Fibroblast of lung (primary cell): ENCODE data around the gene INTS1. TPM values are rescaled to one million over a fixed set of nuclear protein-coding genes. Genes with fewer than 3 reads are reported as not detected.

Source experiments
- DNase-seq, 2 donors: peaks; one replicate each; pipeline versions ENCODE4 v3.0.0 to v3.0.0-alpha.2; 2010; ENCODE audit warnings: low read depth in 2 of 2
- H2AFZ ChIP-seq: 2 replicates; pipeline ENCODE4 v1.5.1; 2012; ENCODE audit warnings: low read length, control low read depth, inconsistent platforms
- H3K27ac ChIP-seq: 2 replicates; pipeline ENCODE4 v1.5.1; 2011; ENCODE audit warnings: low read length, control low read depth; ENCODE audit not compliant: insufficient read depth
- H3K27me3 ChIP-seq: 2 replicates; pipeline ENCODE4 v1.5.1; 2011; ENCODE audit warnings: mild to moderate bottlenecking, low read length; ENCODE audit not compliant: control insufficient read depth, insufficient read depth
- H3K36me3 ChIP-seq: 2 replicates; pipeline ENCODE4 v1.5.1; 2011; ENCODE audit warnings: low read length; ENCODE audit not compliant: control insufficient read depth, insufficient read depth
- H3K4me1 ChIP-seq: 2 replicates; pipeline ENCODE4 v1.5.1; 2011; ENCODE audit warnings: low read length; ENCODE audit not compliant: control insufficient read depth, insufficient read depth; ENCODE audit errors: extremely low read depth
- H3K4me2 ChIP-seq: 2 replicates; pipeline ENCODE4 v1.5.1; 2011; ENCODE audit warnings: low read length, control low read depth; ENCODE audit not compliant: insufficient read depth; ENCODE audit errors: extremely low read depth
- H3K4me3 ChIP-seq, 4 experiments: fragments of 200-600 bp in 1 of 4; sonication (generic) in 1 of 4; replicated peaks in 1 of 4; 2 replicates each; pipeline ENCODE4 v1.5.1; 2011 to 2016; ENCODE audit warnings: low read length in 4 of 4, low read depth in 3 of 4, mild to moderate bottlenecking in 3 of 4, control low read depth in 2 of 4, inconsistent platforms in 1 of 4, mixed read lengths in 1 of 4; ENCODE audit not compliant: insufficient read depth in 1 of 4; ENCODE audit errors: control extremely low read depth in 1 of 4
- H3K79me2 ChIP-seq: 2 replicates; pipeline ENCODE4 v1.5.1; 2012; ENCODE audit warnings: mild to moderate bottlenecking, low read length, inconsistent platforms; ENCODE audit not compliant: control insufficient read depth, insufficient read depth
- H3K9ac ChIP-seq: 2 replicates; pipeline ENCODE4 v1.5.1; 2011; ENCODE audit warnings: mild to moderate bottlenecking, low read length, control low read depth; ENCODE audit not compliant: insufficient read depth
- H3K9me3 ChIP-seq: 2 replicates; pipeline ENCODE4 v1.5.1; 2012; ENCODE audit warnings: low read depth, low read length; ENCODE audit not compliant: control insufficient read depth, insufficient read depth
- H4K20me1 ChIP-seq: 2 replicates; pipeline ENCODE4 v1.5.1; 2011; ENCODE audit warnings: low read length; ENCODE audit not compliant: control insufficient read depth, insufficient read depth; ENCODE audit errors: extremely low read depth
- CTCF ChIP-seq, 2 donors: IDR thresholded peaks in 1 of 2; conservative IDR thresholded peaks in 1 of 2; 1 replicate in 1 of 2; 2 replicates in 1 of 2; pipeline ENCODE4 v1.5.1; 2011 to 2012; ENCODE audit warnings: low read length in 2 of 2, control low read depth in 1 of 2, inconsistent platforms in 1 of 2, low read depth in 1 of 2, mild to moderate bottlenecking in 1 of 2
- EZH2 ChIP-seq: IDR thresholded peaks from 2 replicates; pipeline ENCODE4 v1.5.1; 2012; ENCODE audit warnings: low read length, control low read depth, mild to moderate bottlenecking; ENCODE audit errors: missing control alignments
- polyA plus RNA-seq, 2 donors: library from polyadenylated mRNA; depleted of rRNA in 1 of 2; stranded (reverse) in 1 of 2; unstranded in 1 of 2; fragments of >200 nt; gene quantifications; 2 replicates each; pipeline ENCODE4 v1.2.1, GENCODE V29; 2011 to 2012; ENCODE audit warnings: missing spikeins in 1 of 2
- total RNA-seq: library from RNA; depleted of rRNA; stranded (reverse); fragments of >200 nt; gene quantifications from 2 replicates; pipeline ENCODE4 v1.2.1, GENCODE V29; 2014

Gene INTS1
- total and polyA plus RNA-seq, 2 donors (not counting 1 experiment from before 2014, with no cell fraction given), result 7.1 to 35.5 TPM

GRCh38 chr7:1480670-1481069 is 23.5 kb downstream of the INTS1 start:
- Histone ChIP-seq H3K4me2 (no peak overlapping the region), H3K4me1 (no peaks in the 10 kb centered on the region), H3K27ac (no peak overlapping the region), H3K36me3 (peaks cover 28% of the 10 kb centered on the region), H3K79me2 (no peaks in the 10 kb centered on the region), H3K27me3 (no peaks in the 10 kb centered on the region), H3K9ac (no peak overlapping the region), H4K20me1 (no peaks in the 10 kb centered on the region), H2AFZ (no peak overlapping the region), H3K4me3 (no peak overlapping the region), H3K9me3 (no peaks in the 10 kb centered on the region)
- TF ChIP-seq EZH2, result no peak
- no peak for TF ChIP-seq CTCF (conservative IDR thresholded peaks at IDR 0.05 in 1 of 2, IDR thresholded peaks at IDR 0.05 in 1 of 2; ENCODE audit: low read depth in 1 of 2, low read length in 2 of 2)
- DNase-seq, result no peak

GRCh38 chr7:1479287-1479686 is 24.9 kb downstream of the INTS1 start:
- TF ChIP-seq EZH2 (no peak), CTCF (conservative IDR thresholded peaks at IDR 0.05 in 1 of 2, IDR thresholded peaks at IDR 0.05 in 1 of 2; ENCODE audit: low read depth in 1 of 2, low read length in 2 of 2) (no peak)
- H3K9ac ChIP-seq, result no peak overlapping the region
- peaks cover 28% of the 10 kb centered on the region for H3K36me3 ChIP-seq
- H4K20me1 ChIP-seq, result no peaks in the 10 kb centered on the region
- no peak overlapping the region for H2AFZ ChIP-seq
- H3K4me3 ChIP-seq, result no peak overlapping the region
- no peaks in the 10 kb centered on the region for H3K79me2 ChIP-seq
- no peaks in the 10 kb centered on the region for H3K9me3 ChIP-seq
- no peak for DNase-seq
- H3K27ac ChIP-seq, result no peak overlapping the region
- no peaks in the 10 kb centered on the region for H3K27me3 ChIP-seq
- no peak overlapping the region for H3K4me2 ChIP-seq
- no peaks in the 10 kb centered on the region for H3K4me1 ChIP-seq

- Histone ChIP-seq H3K9ac (no peak overlapping the region), H3K27ac (no peak overlapping the region), H2AFZ (no peak overlapping the region), H3K27me3 (no peaks in the 10 kb centered on the region), H3K36me3 (peaks cover 31% of the 10 kb centered on the region), H3K4me3 (no peak overlapping the region), H3K79me2 (no peaks in the 10 kb centered on the region), H3K9me3 (no peaks in the 10 kb centered on the region), H4K20me1 (no peaks in the 10 kb centered on the region), H3K4me1 (no peaks in the 10 kb centered on the region), H3K4me2 (no peak overlapping the region)
- no peak for DNase-seq
- TF ChIP-seq EZH2 (no peak), CTCF (conservative IDR thresholded peaks at IDR 0.05 in 1 of 2, IDR thresholded peaks at IDR 0.05 in 1 of 2; ENCODE audit: low read depth in 1 of 2, low read length in 2 of 2) (no peak)
Measured at GRCh38 chr7:1478480-1478879, 25.7 kb downstream of the INTS1 start.
